VCaP (cell line): ENCODE results near the gene CPSF2.
"Not testable (repeated sequence)": the region's sequence is repeated elsewhere in the genome, so short reads cannot be mapped to it uniquely, and the experiment has no call there.

Experiments
- H3K27ac ChIP-seq: fragments of 450-650 bp; 2 replicates; pipeline ENCODE4 v1.5.1; 2017
- CTCF ChIP-seq: fragments of 450-650 bp; conservative IDR thresholded peaks from 2 replicates; pipeline ENCODE4 v1.5.1; 2017; ENCODE audit warnings: mild to moderate bottlenecking, moderate library complexity

Gene CPSF2

GRCh38 chr14:92209141-92209540 is 87.4 kb downstream of the CPSF2 start:
- no peak overlapping the region for H3K27ac ChIP-seq
- no peak for TF ChIP-seq CTCF

- not testable (repeated sequence) for H3K27ac ChIP-seq
These were observed 91.4 kb downstream of the CPSF2 start for GRCh38 chr14:92213125-92213524.

GRCh38 chr14:92215579-92215978 is 93.8 kb downstream of the CPSF2 start:
- no peak overlapping the region for H3K27ac ChIP-seq
- TF ChIP-seq CTCF, result no peak

DNA sequence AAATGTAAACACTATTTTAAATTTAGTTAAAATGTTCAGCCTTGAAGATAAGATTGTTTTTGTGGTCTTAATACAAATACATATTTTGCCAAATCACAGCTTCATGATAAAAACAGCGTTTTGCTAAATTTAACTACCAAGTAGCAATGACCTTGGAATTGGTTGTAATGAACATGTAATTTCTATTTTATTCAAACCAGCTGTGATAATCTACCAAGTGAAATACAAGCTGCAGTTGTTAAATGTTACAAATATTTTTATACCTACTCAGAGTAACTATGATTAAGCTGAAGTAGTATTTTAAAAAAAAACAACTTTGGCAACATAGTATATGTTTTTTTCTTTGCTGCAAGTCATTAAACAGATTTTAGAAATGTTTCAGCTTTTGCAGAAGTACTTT is 96.2 kb downstream of the CPSF2 start:
- TF ChIP-seq CTCF, result no peak
- H3K27ac ChIP-seq, result no peak overlapping the region
